Peyer's patch (tissue), 4 donors: ENCODE measurements around the gene FKBP2. TPM values are rescaled to one million over a fixed set of nuclear protein-coding genes. Genes with fewer than 3 reads are reported as not detected.

ENCODE experiments used
- DNase-seq, 3 donors: peaks; one replicate each; pipeline ENCODE4 v3.0.0-alpha.2; 2017 to 2019
- H3K27ac ChIP-seq, 4 donors: fragments of 200-600 bp; sonication (generic); one replicate each; pipeline ENCODE4 v1.5.1; 2016 to 2019
- H3K27me3 ChIP-seq, 2 donors: fragments of 200-600 bp; sonication (generic); one replicate each; pipeline ENCODE4 v1.5.1; 2019
- H3K36me3 ChIP-seq, 3 donors: fragments of 200-600 bp; sonication (generic); one replicate each; pipeline ENCODE4 v1.5.1; 2016 to 2019
- H3K4me1 ChIP-seq, 4 donors: fragments of 200-600 bp; sonication (generic); one replicate each; pipeline ENCODE4 v1.5.1; 2016 to 2019
- H3K4me3 ChIP-seq, 4 donors: fragments of 200-600 bp; sonication (generic); 1 replicate in 3 of 4; 2 replicates in 1 of 4; pipeline ENCODE4 v1.5.1; 2016 to 2019; ENCODE audit warnings: mild to moderate bottlenecking in 1 of 4
- H3K9me3 ChIP-seq, 4 donors: fragments of 200-600 bp; sonication (generic); one replicate each; pipeline ENCODE4 v1.5.1; 2016 to 2019; ENCODE audit warnings: mild to moderate bottlenecking in 1 of 4
- CTCF ChIP-seq, 6 experiments: fragments of 450-650 bp in 4 of 6; fragments of 200-600 bp in 2 of 6; sonication (generic) in 1 of 6; IDR thresholded peaks; one replicate each; pipeline ENCODE4 v1.5.1; 2017 to 2019; ENCODE audit warnings: antibody characterized with exemption in 6 of 6, mild to moderate bottlenecking in 3 of 6, moderate library complexity in 1 of 6
- POLR2A ChIP-seq, 2 donors: fragments of 450-650 bp; IDR thresholded peaks; one replicate each; pipeline ENCODE4 v1.5.1; 2017; ENCODE audit warnings: antibody characterized with exemption in 2 of 2, mild to moderate bottlenecking in 2 of 2, moderate library complexity in 2 of 2
- total RNA-seq, 4 donors: library from RNA; depleted of rRNA; stranded (reverse); fragments of >200 nt; gene quantifications; one replicate each; pipeline ENCODE4 v1.1.0, GENCODE V29; 2016

Gene FKBP2
- total RNA-seq, 4 donors from 2014 or later: 46.2 to 101 (median 94.0) TPM

- no peak overlapping the region for H3K4me3 ChIP-seq
Measured at GRCh38 chr11:64202992-64203391, 37.9 kb upstream of the FKBP2 start.

GRCh38 chr11:64203421-64204079 lies 37.3 kb upstream of the FKBP2 start:
- Histone ChIP-seq H3K27me3 (no peaks in the 10 kb centered on the region), H3K36me3 (peaks cover 0 to 57% (median 3%) of the 10 kb centered on the region in 3 donors), H3K4me1 (peaks cover 0 to 33% (median 18%) of the 10 kb centered on the region in 4 donors), H3K27ac (no peak overlapping the region), H3K9me3 (no peaks in the 10 kb centered on the region), H3K4me3 (no peak overlapping the region)
- no peak for TF ChIP-seq CTCF (IDR thresholded peaks at IDR 0.05)
- DNase-seq: no peak

More at GRCh38 chr11:64202992-64203391, 37.9 kb upstream of the FKBP2 start:
- Histone ChIP-seq H3K36me3 (peaks cover 0 to 63% (median 3%) of the 10 kb centered on the region in 3 donors), H3K9me3 (no peaks in the 10 kb centered on the region), H3K4me1 (peaks cover 0 to 33% (median 15%) of the 10 kb centered on the region in 4 donors), H3K27me3 (no peaks in the 10 kb centered on the region), H3K27ac (no peak overlapping the region)
- TF ChIP-seq CTCF (IDR thresholded peaks at IDR 0.05) (no peak), POLR2A (IDR thresholded peaks at IDR 0.05) (no peak)
- DNase-seq: no peak

GRCh38 chr11:64204080-64204440 lies 36.8 kb upstream of the FKBP2 start:
- Histone ChIP-seq H3K9me3 (no peaks in the 10 kb centered on the region), H3K27me3 (no peaks in the 10 kb centered on the region), H3K4me3 (no peak overlapping the region), H3K36me3 (peaks cover 0 to 52% (median 3%) of the 10 kb centered on the region in 3 donors), H3K27ac (no peak overlapping the region), H3K4me1 (peaks cover 0 to 33% (median 18%) of the 10 kb centered on the region in 4 donors)
- TF ChIP-seq CTCF (IDR thresholded peaks at IDR 0.05): no peak
- TF ChIP-seq POLR2A (IDR thresholded peaks at IDR 0.05): no peak
- no peak for DNase-seq

- Histone ChIP-seq H3K36me3 (peaks cover 0 to 48% (median 3%) of the 10 kb centered on the region in 3 donors), H3K9me3 (no peaks in the 10 kb centered on the region), H3K27ac (peak overlapping the region in 2 of 4 donors; percentile 81 to 86), H3K4me3 (no peak overlapping the region), H3K27me3 (no peaks in the 10 kb centered on the region), H3K4me1 (peaks cover 0 to 33% (median 18%) of the 10 kb centered on the region in 4 donors)
- TF ChIP-seq CTCF (IDR thresholded peaks at IDR 0.05) (peak; percentile 63 to 91 (median 86)), POLR2A (IDR thresholded peaks at IDR 0.05) (no peak)
- peak; percentile 87 to 96 (median 89) for DNase-seq
Measured at GRCh38 chr11:64204464-64204989, 36.4 kb upstream of the FKBP2 start.

GRCh38 chr11:64206457-64207255 lies 34.2 kb upstream of the FKBP2 start, which contains the start of gene FERMT3:
Gene FERMT3, plus strand, starts transcription at chr11:64206721. Its CDS starts 644 bp downstream, at chr11:64207365.
- Histone ChIP-seq H3K9me3 (no peaks in the 10 kb centered on the region), H3K4me3 (peak within 1 kb of the TSS; percentile 53 to 66 (median 56)), H3K27ac (peak within 1 kb of the TSS; percentile 81 to 86 (median 84)), H3K27me3 (no peaks in the 10 kb centered on the region), H3K36me3 (peaks cover 0 to 38% (median 3%) of the 10 kb centered on the region in 3 donors), H3K4me1 (peaks cover 0 to 33% (median 18%) of the 10 kb centered on the region in 4 donors)
- peak; percentile 9 to 37 for TF ChIP-seq POLR2A (IDR thresholded peaks at IDR 0.05)
- no peak for TF ChIP-seq CTCF (IDR thresholded peaks at IDR 0.05)
- peak; percentile 87 to 95 (median 91) for DNase-seq
